Measurements from ENCODE around the gene NCR2.

The NCR2 gene

DNA sequence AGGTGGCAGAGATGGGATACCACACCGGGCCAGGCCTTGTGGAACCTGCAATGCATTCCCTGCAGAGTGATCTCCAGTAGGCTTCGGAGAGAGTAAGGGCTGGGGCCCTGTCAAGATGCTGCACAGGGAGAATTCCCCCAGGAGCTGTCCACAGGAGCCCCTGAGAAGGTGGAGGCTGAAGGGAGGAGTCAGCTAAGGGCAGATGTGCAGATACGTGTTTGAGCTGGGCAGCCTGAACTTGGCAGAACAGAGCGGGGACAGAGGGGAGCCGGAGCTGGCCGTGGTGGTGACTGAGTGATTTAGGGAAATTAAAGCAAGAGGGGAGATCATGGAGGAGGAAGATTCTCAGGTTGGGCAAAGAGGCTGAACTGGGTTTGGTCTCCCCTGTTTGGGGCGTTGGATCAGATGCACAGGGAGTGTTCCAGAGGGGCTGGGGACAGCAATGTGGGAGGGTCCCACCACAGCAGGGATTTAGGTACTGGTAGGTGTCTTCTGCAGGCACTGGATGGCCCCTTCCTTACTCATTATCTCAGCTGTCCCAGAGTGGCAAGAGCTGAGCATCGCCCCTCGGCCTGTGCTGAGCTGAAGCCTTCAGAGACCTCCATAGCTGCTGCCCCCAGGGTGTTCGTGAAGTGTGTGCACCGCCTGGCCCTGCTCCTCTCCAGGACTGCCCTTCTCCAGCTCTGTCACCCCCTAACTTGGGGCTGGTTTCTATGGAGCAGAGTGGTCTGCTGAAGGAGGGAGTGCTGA is 3.8 kb upstream of the NCR2 start:
- no peak for DNase-seq (ENCODE audit: low spot score)

DNA sequence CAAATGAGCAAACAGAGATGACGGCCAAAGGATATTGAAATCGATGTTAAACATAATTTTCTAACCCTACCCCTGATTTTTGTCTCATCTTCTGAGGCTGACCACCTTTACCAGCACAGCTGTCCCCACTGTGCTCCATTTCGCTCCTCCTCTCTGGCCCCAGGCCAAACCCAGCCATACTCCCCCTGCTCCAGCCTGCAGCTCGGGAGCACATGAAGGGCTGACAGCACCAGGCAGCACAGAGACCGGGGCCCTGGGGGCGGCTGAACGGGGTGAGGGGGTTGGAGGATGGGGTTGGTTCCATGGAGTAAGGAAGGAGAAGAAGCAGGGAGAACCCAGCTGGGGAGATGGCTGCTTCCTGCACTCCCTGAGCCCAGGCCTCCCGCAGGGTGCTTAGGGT is 3.2 kb upstream of the NCR2 start:
- DNase-seq (ENCODE audit: low spot score): no peak

DNA sequence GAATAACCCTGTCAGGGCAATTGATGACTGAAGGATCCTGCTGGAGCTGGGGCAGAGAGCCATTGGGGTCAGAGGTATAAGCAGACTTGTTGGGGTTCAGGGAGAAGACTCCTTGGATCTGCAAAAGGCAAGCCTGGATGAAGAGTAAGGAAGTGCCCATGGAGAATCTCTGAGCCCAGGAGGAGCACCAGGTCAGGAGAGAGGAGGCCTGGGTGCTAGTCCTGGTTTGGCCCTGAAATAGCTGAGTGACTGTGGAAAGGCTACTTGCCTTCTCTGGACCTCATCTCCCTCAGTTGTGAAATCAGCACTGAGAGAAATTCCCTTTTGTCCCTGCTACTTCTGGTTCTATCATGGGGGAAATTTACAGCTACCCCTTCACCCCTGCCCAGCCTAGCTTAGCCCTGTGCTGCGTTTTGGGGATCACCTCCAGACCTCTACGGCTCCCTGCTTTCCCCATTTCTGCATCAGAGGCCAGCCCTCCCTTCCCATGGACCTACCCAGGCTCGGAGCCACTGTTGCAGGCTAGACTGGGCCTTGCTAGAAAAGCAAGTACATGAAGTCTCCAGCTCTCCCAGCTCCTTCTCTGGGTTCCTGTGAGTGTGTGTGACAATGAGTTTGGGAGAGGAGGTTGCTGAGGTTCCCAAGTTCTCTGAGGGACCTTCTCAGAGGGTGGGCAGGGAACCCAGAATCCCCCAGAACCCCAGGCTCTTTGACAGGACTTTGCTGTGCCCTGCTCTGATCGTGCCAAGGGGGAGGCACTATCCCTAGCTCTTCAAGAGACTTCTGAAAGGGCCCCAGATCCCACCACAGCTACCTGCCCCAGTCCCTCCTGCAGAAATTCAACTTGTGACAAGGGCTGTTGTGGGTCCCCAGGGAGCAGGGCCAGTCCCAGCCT is 2.3 kb upstream of the NCR2 start:
- no peak for DNase-seq (ENCODE audit: low spot score)

DNA sequence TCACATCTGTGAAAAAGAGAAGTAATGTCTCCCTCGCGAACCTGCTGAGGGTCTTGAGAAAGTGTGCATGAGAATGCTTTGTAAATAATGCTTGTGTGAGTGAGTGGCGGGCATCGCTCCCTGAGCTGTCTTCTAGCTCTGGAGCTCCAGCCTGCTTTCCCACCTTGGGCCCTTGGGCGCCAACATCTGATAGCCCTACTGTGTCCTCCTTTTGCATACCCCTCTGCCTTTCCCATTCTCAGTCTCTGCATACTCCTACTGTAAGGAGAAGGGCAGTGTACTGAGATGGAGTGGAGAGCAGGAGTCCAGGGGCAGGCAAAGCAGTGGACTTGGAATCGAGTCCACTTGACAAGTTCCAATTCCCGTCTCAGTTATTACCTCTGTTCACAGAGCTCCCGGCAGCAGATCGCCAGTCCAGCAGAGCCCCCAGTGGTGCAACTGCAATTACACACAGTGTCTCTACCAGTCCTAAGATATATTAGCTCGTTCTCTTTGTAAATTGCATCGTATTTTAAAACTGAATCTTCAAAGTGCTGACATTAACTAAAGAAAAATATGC is 847 bp upstream of the NCR2 start:
- DNase-seq (ENCODE audit: low spot score): no peak

DNA sequence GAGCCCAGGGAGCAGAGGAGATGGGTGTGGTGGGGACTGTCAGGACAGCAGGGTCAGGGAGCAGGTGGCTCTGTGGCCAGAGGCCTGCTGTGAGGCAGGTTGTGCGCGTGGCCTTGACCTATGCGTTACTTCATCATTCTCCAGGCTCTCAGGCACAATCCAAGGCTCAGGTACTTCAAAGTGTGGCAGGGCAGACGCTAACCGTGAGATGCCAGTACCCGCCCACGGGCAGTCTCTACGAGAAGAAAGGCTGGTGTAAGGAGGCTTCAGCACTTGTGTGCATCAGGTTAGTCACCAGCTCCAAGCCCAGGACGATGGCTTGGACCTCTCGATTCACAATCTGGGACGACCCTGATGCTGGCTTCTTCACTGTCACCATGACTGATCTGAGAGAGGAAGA is 535 bp downstream of the NCR2 start:
- DNase-seq (ENCODE audit: low spot score): no peak

DNA sequence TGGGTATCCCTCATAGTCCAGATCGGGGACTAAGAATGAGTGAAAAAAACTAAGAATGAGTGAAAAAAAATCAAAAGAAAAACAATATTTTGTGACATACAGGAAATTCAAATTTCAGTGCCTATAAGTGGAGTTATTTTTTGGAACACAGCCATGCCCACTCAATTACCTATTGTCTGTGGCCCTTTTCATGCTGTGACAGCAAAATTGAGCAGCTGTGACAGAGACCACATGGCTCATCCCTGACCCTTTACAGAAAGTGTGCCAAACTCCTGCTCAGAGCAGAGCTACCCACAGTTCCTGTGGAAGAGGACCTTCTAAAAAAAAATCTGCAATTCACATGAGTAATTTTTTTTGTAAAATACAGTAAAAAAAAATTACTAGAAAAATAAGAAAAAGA is 1.4 kb downstream of the NCR2 start:
- no peak for DNase-seq (ENCODE audit: low spot score)

DNA sequence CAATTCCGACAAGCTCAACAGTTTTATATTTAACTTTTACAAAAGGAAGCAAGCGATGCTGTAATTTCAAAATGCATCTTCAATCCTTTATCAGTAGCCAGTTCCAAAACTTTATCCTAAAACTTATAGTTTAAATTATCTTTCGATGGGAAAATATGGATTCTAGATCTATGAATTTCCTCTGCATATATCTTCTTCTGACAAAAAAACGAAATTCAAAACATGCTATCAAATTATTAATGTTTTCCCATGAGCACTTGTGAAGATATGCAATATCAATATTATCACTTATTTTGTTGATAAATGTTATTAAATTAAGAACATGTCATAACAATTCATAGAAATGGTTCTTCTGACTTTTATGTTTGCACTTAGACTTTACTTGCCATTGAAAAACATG is 2.3 kb downstream of the NCR2 start:
- no peak for DNase-seq (ENCODE audit: low spot score)

DNA sequence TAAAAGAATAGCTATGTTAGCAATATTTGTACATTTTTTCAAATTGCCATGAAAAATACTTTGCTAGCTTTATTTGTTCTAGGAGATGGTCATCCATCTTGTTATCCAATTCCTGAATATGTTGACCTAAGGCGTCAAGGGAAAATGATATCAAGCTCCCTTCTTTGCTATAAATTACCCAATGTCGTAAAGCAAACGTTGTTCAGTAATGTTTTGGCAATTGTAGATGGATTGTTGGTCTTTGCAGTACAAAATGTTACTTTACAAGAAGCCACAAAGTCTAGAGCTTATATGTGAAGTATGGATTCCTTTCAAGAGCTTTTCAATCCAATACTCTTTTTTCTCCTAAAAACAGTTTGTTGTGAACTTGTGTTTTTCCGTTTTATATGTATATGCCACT is 3.3 kb downstream of the NCR2 start:
- DNase-seq (ENCODE audit: low spot score): no peak

DNA sequence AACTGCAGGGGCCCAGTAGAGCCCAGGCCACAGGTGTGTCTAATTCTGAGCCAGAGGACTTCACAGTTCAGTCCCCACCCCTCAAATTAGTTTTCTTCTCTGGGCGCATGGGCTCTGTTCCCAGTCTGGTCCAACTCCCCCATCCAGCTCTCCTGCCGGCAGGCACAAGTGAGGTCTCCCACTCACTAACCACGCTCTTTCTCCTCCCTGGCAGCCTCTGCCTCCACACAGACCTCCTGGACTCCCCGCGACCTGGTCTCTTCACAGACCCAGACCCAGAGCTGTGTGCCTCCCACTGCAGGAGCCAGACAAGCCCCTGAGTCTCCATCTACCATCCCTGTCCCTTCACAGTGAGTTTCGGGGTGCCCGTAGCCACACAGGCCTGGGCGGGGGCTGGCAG is 6.2 kb downstream of the NCR2 start:
- no peak for DNase-seq (ENCODE audit: low spot score)

DNA sequence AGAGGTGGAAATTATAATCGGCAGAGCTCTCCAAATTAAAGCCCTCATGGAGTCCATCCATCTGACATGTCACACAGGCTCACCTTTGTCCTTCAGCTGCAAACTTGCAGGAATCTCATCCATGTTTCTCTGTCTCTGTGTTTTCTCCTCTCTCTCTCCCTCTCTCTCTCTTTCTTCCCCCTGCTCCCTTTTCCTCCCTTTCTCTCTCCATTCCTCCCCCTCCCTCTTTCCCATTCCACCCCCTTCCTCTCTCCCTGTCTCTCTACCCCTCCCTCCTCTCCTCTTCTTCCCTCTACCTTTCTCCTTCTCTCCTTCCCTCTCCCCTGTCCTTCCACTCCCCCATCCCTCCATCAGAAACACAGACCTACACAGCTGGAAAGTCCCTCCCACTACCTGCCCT is 6.8 kb downstream of the NCR2 start:
- DNase-seq (ENCODE audit: low spot score): no peak

DNA sequence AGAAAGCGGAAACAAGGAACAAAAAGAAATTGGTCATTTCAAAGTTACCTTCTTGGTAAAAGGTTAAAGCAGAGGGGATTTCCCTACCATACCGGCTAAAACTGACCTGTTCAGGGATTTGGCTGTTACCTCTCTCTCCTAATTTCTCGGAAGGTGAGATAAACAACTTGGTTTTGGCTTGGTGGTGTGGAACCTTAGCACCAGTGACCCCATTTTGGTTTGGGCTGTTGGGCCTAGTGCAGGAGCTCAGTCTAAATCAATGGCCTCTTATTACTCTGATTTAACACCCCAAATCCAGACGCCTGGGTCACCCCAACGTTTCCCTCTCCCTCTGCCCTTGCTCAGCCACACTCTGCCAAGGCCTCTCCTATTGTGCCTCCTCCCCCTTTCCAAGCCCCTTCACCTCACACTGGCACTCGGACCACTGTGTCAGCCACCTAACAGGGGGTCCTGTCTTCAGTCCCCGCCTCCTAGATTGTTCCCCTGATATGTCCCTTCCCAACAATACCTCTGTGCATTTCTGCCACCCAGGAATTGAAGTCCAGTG is 8.3 kb downstream of the NCR2 start:
- DNase-seq (ENCODE audit: low spot score): no peak

DNA sequence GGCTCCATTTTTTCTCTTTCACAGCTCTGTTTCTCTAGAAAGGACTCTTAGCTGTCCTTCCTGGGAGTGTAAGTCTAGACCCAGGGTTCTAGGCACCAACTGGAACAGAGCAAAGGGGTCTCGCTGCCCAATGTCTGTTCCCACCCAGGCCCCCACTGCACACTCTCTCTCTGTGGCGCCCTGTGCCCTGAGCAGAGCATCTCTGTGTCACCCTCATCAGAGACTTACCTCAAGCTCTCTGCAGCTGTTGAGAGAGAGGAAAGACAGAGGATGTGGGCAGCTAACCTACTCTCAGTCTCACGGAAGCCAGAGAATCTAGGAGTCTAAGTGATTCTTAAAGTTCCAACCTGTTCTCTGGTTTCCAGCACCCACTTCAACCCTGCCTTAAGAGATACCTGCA is 9.5 kb downstream of the NCR2 start:
- DNase-seq (ENCODE audit: low spot score): no peak

DNA sequence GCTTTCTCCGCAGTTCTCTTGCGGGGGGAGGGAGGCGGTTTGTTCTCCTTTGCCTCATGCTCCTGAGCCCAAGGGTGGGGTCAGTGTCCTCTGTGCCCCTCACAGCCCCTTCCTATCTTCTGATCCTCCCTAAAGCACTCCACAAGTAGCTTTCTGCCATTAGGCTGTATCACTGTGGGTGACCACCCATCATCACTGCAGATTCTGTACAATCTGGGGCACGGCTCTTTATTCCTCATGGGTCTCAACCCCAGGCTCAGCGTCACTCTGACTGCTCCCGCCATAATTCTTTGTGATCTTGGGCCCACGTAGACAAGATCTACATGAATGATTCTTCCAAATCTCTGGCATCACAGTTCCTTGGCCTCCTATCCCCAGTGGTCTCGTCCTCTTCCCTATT is 10.5 kb downstream of the NCR2 start:
- DNase-seq (ENCODE audit: low spot score): no peak

DNA sequence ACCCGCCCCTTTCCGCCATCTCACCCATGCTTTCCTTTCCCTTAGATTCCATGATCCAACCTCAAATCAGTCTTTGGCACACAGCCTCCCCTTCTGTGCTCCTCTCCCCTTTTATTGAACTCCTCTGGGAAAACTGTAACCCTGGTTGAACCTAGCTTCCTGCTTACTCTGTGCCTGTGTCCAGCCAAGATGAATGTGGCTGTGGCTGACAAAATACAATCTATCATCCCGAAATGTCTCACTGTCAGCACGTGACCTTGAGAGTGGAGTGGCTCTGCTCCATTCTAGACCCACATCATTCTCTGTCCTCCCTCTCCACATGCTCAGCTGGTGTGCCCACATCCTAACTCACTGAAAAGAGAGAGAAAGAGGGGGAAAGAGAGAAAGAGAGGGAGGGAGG is 11.0 kb downstream of the NCR2 start:
- DNase-seq (ENCODE audit: low spot score): no peak

DNA sequence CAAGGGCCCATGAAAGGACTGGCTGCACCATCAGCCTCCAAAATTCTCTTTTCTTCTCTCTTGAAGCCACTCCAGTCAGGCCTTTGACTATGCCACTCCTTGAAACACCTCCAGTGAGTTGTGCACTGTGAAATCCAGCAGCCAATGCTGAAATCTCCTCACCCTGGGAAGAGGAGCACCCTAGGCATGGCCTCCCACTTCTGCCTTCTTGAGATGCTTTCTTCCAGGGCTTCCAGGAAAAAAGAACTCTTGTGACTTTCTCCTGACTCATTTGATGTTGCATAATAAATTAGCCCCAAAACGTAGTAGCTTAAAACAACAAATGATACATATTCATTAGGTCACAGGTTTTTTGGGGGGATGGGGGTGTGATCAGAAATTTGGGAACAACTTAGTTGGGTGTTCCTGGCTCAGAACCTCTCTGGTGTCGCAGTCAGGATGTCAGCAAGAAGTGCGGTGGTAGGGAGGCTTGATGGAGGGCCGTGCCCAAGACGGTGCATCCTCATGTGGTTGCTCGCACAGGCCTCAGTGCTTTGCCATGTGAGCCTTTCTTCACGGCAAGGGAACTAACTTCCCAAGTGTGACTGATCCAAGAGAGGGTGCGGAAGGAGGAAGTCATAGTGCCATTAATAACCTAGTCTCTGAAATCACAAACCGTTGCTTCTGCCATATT is 12.1 kb downstream of the NCR2 start:
- no peak for DNase-seq (ENCODE audit: low spot score)

DNA sequence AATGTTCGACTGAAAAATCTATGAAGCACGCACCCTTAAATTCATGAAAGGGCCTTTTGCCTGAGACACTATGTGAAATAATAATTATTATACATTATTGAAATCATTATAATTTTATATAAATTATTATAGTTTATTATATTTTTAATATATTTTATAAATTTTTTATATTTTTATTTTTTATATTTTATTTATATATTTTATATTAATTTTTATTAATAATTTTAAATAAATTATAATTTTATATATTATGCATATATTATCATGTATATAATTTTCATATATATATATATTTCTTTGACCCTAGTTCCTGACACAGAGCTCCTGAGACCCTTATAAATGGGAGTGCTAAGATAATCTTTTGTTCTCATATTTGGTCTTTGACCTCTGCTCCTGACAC is 13.5 kb downstream of the NCR2 start:
- DNase-seq (ENCODE audit: low spot score): no peak

DNA sequence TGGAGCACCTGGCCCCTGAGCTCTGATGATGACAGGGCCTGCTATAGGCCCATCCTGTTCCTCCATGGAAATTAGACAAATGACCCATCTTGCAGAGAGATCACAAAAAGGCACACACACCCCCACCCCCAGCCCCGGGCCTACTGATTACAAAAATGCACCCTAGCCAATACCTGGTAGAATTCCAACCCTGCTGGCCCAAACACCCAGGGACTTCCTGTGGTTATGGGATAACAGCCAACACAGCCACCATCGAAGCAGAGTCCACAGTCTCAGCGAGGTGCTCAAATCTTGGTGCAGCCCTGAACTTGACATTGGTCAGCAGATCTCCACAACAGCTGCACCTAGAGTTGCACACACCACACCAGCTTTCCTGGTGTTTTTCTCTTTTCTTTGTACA is 17.0 kb downstream of the NCR2 start:
- no peak for DNase-seq (ENCODE audit: low spot score)

DNA sequence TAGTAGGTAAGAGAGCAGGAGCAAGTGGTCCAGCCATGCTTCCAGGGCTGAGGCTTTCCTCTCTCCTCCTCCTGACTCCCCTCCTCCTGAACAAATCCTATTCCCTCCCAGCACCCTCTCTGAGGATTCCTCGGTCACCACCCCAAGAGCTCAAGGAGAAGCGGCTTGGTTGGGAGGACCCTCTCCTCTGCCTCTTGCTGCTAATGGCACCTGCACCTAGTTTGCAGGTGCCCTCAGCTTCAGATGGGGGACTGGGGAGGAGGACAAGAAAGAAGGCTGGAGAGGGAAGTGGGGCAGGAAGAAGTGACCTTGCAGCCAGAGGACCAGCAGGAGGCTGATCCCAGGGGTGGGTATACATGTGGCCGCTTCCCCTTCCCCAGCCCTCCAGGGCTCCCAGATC is 17.5 kb downstream of the NCR2 start:
- no peak for DNase-seq (ENCODE audit: low spot score)

DNA sequence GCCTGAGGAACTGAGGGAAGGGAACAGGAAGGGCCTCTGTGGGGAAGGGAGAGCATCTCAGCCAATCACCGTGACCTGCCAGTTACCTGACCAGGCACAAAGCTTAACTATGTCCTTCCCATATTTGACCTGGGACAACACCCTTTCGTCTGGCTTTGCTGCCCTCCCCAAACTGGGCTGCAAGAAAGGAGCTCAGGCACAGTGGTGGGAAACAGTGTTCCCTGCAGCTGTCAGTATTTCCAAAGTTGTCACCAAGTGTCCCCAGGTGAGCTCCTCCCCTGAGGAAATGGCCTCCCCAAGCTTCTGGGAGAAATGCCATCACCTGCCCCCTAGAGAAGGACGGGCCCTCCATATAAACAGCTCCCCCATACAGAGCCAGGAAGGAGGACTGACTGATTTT is 17.9 kb downstream of the NCR2 start:
- DNase-seq (ENCODE audit: low spot score): no peak

DNA sequence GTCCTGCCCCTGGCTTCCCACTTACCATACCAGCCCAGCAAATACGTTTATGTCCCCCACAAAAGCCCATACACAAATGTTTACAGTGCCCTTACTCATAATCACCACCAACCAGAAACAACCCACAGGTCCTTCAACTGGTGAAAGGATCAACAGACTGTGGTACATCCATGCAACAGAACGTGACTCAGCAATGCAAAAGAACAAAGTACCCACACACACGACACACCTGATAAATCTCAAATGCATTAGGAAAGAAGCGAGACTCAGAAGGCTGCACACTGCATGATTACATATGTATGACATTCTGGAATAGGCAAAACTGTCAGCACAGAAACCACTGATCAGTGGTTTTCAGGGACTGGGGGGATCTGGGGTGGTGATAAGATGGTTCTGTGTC is 20.5 kb downstream of the NCR2 start:
- no peak for DNase-seq (ENCODE audit: low spot score)

DNA sequence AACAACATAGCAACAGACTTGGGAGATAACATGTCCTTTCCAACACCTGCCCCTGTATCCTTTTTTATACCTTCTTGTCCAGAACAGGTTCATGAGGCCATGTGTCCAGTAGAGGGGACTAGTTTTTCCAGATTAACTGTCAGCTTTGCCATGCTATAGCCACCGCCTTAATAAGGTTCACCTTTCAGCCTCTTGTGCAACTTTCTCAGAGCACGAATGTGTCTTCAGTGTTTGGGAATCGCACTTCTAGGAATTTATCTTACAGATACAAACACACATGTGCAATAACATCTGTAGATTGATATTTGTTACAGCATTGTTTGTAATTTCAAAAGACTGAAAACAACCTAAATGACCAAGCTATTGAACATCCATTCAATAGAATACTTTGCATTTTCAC is 21.4 kb downstream of the NCR2 start:
- no peak for DNase-seq (ENCODE audit: low spot score)

DNA sequence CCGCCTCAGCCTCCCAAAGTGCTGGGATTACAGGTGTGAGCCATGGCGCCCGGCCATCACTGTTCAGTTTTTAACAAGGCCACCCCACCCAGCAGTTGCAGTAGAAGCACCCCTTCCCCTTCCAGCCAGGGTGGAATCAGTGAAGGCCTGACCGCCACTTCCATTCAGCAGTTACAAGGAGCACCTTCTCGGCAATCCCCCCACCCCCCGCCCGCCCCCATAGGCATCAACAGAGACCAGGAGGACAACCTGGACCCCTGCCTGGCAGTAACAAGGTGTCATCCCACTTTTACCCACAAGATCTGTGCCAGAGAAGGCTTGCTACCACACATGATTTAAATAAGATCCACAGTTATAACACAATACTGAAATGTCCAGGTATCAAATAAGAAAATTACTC is 23.1 kb downstream of the NCR2 start:
- DNase-seq (ENCODE audit: low spot score): no peak
